GM21360 (cell line): ENCODE results near the gene IGSF9B.

Experiments used
- ATAC-seq: cut with Tn5 transposase; IDR thresholded peaks from one replicate; pipeline ENCODE4 v1.9.1; 2021; ENCODE audit warnings: mild to moderate bottlenecking, moderate library complexity; ENCODE audit not compliant: unreplicated experiment

Gene IGSF9B

DNA sequence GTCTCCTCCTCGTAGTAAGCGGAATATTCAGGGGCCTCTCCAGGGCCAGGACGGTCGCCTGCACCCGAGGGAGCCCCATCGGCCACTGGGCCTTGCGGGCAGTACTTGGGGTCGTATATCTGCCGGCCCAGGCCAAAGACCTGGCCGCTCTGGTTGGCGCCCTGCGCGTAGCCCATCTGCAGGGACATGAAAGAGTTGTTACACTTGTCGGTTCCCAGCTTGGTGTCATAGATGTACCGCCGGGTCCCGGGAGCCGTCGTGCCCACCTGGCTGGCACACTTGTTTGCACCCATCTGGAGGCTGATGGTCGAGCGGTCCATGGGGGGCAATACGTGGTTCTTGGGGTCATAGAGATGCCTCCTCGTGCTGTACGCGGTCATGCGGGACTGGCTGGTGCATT, 92.0 kb downstream of the IGSF9B start:
- ATAC-seq, result no peak

DNA sequence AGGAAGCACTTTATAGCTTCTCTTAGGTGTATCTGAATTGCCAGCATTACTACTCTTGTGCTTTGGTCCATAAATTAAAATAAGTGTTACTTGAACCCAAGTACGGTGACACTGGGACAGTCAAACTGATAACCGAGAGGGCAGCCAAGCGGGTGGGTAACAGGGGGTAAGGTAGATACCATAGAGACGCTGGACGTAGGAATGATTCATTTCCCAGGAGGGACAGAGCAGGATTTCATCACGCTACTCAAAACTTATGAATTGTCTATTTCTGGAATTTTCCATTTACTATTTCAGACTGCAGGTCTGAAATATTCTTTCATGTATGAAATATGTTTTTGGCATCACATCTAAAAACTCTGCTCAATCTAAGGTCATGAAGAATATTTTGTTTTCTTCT, 96.6 kb downstream of the IGSF9B start:
- no peak for ATAC-seq
